OCI-M2 (cell line): ENCODE data around the gene SUMF1.

Experiments
- DNase-seq: peaks from one replicate; lab custom pipeline; 2025; ENCODE audit not compliant: unreplicated experiment; lab: John Stamatoyannopoulos, UW

Gene SUMF1

DNA sequence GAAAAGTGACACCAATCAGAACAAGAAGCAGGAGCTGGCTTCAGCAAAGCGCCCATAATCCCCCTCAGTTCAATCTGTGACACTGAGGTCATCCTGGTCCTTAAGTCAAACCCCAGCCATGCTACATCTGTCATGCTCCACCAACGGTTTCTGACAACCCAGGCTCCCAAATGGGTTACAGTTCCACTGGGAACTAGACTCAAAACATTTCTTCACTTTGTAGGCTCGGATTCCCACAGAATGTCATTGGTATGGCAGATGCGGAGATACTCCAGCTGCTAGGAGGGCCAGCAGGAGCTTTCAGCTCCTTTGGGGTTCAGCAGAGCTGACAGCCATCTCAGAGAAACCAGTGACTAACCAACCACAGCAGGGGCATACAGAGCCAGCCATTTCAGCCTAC, 48.9 kb downstream of the SUMF1 start:
- no peak for DNase-seq

DNA sequence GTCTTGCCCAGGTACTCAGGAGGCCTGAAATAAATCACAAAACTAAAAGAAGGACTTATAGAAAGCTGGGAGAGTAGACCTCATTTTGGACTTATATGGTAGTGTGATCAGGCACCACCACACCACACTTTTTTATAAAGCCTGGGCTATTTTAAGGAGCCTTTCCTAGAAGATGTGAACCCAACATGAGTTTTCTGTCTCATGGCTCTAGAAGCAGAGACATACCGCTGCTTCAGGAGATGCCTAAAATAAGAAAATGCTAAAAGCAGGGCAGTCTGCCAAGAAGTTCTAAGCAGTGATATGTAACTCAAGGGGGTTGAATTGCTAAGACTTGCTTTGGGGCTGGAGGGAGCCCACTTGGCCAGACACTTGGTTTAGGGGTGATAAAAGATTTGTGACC, 49.6 kb downstream of the SUMF1 start:
- no peak for DNase-seq

DNA sequence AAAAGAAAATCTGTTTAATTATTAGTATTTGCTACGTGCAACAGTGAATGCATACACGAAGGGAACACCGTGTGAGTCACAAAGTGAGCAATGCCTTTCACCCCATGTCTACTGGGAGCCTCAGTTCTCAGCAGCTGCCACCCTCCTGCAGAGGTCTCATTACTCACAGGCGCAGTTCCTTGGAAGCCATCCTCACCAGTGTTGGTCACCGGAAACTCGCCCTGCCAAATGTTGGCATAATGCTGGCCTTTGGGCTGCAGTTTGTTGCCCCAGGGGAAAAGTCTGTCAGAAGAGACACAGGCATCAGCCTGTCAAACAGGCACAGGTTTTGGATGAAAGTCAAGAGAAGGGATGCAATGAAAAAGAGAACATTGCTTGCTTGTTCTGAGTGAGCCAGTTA, 50.1 kb downstream of the SUMF1 start:
- no peak for DNase-seq

DNA sequence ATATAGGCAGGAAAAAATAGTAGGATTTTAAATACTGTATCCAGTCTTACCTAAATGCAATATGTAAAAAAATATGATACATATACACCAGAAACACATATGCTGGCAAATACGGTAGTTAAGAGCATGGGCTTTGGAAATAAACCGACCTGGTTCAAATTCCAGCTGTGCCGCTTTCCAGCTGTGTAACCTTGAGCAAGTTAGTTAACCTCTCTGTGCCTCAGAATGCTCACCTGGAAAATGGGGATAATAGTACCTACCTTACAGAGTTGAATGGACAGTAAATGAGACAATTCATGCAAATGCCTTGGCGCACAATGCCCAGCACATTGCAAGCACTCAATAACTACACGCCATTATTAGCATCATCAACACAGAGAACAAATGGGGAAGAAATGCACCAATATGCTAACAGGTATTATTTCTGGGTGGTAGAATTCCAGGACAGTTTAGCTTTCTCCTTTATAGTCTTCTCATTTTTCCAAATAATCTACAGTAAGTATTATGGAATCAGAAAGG, 50.6 kb downstream of the SUMF1 start:
- DNase-seq: no peak

DNA sequence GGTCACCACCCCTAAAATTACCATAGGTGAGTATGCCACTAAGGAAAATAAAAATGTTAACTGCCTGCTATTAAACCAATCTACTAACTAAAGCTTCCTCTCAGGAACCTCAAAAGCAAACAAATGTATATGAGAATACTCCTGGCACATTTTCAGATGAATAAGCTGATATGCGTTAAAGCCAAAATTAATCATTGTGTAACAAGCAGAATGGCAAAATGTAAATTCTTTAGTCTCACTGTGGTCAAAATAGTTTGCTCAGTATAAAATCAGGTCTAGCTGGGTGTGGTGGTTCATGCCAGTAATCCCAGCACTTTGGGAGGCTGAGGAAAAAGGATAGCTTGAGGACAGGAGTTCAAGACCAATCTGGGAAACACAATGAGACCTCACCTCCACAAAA, 53.6 kb downstream of the SUMF1 start:
- no peak for DNase-seq

DNA sequence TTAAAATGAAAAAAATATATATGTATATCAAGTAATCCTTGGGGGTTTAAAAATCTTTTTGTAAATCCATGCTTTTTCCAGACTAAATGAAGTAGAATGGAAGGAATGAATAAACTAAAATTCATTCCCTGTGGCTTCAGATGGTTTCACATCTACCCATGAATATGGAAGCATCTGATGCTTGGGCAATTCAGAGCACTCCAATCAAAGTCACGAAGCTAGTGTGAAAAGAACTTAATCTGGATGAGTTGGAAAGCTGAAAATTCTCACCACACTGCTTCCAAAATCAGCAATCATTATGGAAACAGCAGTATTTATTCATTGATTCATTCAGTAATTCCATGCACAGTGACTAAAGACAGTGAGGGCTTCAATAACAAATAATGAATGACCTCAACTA, 55.2 kb downstream of the SUMF1 start:
- DNase-seq: no peak

DNA sequence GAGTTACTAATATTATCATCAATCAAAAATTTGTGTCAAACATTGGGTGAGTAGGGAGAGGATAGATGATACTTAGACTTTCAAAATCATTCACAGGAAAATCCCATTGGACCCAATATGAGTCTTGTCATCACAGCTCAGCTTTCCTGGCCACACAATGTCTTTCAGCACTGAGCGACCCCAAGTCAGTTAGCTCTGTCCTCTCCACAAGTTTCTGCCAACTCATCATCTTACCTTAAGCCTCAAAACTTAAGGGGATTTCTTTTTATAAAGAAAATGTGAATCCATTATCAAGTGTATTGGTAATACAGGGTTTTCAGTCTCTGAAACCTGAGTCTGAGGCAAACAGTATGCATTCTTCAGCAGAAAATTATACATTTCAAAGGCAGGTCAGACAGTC, 55.8 kb downstream of the SUMF1 start:
- DNase-seq: no peak

DNA sequence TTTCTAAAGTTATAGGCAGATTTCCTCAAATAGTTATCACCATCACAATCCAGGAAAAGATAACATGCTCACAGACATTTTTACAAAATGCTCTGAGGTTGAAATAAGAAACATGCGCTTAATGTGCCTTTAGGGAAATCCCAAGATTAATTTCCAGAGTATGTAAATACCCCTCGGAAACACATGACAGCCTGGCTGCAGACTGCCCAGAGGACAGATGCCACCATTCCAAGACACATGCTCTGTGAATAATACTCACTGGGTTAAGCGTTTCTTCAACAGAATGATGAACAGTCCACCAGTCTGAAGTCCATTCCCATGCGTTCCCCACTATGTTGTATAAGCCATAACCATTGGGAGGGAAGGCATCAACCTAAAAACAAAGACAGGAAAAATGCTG, 56.5 kb downstream of the SUMF1 start:
- no peak for DNase-seq

DNA sequence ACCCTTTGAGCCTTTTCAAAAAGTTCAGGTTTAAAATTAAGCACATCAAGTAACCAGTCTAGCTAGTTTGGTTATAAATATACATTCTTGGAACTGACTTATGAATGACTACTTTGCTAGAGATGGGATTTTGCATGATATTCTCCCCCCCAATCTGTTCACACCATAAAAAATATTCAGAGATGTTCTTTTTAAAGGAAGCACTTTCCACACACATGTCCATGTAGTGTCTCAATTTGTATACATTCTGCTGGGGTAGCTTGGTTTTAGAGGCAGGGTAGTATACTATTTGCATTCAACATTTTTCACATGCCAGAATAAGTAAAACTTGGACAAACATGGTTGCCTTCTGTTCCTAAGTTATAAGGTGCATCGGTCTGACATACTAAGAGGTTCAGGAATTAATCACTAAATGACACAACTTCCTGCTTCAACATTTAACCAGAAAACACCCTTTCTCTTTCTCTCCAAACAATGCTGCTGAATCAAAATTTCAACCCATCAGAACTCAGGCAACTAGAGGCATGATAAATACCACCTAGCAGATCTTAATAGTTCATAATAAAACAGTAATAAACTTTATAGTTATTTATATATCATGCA, 57.0 kb downstream of the SUMF1 start:
- no peak for DNase-seq

DNA sequence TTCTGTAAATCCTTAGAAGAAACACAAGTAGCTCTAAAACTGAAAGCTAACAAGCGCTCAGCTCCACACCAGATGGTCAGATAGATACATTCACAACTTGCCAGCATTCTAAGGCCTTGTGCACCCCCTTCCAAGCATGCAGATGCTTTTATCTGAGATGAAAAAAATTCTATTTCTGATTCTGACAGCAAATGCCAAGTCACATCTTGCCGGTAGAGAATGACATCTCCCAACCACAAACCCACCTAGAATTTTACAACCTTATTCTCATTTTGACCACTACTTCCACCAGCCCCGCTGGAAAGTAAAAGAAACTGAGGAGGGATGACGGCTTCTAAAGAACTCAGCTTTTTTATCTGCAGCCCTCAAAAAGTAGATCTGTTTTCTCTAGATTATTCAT, 57.7 kb downstream of the SUMF1 start:
- no peak for DNase-seq

DNA sequence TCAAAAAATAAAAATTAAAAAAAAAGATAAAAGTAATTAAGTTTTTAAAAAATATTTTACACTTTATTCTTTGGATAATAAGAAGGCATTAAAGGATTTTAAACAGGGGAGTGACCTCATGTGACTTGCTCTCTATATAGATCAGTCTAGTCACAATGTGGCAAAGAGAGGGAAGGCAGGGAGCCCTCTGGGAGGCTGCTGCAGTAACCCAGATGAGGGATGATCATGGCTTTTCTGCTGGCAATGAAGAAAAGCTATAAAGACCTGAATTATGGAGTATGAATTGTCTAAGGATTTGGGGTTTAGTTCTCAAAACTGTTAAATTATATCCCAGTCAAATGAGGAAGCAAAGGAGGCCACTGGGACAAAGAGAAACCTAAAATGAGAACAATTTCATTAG, 58.1 kb downstream of the SUMF1 start:
- no peak for DNase-seq

DNA sequence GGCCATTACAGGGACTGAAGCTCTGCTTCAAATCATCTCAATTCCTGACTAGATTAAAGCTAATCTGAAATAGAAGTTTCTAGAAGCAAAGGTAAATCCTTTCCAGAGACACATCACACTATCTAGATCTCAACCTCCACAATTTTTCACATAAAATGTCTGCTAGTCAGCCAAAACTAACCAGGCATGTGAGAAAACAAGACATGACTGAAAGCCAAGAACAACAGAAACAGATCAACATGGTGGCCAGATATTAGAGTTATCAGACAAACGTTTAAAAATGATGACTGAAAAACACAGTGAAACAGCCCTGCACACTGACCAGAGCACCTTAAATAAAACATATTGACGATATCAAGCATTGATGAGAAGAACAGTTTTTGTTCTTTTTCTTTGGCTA, 59.1 kb downstream of the SUMF1 start:
- DNase-seq: no peak

DNA sequence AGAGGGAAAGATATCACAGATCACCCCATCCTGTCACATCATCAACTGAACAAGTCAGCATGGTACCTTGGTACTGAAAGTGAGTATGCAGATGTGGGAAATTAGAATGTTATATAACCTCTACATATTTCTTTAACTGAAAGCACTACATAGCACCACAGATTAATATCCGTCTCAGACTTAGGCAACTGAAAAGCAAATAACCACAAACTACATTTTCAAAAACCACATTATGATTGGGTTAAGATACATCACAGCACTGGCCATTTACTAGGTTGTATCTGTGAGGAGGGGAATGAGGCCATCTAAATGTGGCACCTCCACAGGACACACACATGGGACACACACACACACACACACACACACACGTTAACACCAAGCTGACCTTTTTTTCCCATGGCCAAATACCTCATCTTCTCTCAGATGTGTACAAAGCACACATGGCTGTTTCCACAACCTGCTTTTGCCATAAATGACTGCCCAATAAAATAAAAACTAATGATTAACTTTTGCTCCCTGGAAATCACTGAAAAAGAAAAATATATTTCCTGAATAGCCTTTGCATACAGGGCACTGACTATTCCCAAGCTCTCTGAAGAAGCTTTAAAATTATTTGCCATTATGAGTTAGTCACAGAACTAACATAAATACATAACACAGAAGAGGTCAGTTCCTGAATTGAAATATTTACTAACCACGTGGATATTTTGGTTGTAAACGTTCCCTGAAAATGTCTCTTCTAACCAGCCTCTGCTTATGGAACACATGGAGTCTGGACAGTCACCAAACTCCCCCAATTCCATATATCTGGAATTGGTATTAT, 60.1 kb downstream of the SUMF1 start:
- no peak for DNase-seq

DNA sequence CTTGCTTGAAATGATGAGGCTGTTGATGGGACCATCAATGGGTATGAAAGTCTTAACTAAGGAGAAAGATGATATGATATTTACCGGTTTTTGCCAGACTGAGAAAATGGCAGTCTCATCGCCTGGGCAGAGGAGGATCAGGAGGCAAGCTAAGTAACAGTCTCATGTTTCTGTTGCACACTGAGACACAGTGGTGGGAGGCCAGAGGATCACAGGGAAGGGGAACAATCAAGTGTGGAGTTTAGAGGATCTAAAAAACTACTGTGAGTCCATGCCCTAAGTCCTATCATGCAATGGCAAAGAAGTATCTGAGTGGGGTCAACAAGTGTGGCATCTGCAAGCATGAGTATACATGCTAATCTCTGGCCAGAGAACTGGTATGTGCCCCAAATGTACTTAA, 62.2 kb downstream of the SUMF1 start:
- no peak for DNase-seq

DNA sequence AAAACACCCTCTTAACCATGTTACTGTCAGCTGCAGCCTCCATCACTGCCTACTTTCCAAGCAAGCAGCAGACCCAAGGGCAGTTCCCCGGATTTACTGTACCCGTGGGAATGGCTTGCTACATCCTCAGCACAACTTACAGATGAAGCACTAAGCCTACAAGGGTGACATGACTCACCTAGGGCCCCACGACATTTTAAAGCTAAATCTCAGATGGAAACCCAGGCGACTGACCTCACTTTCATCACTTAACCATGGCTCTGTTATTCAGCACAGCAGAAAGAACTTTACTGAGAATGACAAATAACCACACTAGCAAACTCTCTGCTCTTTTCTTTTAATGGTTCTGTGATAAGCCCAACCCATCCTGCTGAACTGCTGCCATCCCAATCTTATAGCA, 65.6 kb downstream of the SUMF1 start:
- no peak for DNase-seq

DNA sequence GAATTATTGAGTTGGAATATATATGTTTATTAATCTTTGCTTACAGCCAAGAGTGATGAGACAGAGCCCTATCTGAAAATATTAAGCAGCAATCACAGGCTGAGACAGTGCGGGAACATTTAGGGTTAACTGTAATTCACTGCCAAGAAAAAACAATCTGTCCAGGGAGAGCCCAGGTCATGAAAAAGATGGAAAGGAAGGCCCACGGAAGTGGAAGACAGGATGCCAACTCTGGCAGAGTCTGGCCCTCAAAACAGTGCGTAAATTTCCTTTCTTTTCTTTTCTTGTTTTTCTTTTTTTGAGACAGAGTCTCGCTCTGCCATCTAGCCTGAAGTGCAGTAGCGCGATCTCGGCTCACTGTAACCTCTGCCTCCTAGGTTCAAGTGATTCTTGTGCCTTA, 67.6 kb downstream of the SUMF1 start:
- DNase-seq: no peak

DNA sequence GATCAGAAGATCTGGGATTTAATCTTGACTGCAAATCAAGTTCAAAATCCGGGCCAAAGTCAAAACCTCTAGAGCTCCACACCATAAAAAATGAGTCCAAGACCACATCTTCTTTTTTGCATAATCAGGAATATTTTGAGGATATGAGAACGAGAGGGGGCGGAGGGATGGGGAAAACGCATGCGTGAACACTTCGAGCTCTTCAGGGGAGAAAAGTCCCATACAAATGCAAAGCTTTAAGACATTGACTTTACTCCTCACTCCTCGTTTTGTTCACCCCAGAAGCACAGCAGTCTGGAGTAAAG, 68.2 kb downstream of the SUMF1 start:
- DNase-seq: no peak

DNA sequence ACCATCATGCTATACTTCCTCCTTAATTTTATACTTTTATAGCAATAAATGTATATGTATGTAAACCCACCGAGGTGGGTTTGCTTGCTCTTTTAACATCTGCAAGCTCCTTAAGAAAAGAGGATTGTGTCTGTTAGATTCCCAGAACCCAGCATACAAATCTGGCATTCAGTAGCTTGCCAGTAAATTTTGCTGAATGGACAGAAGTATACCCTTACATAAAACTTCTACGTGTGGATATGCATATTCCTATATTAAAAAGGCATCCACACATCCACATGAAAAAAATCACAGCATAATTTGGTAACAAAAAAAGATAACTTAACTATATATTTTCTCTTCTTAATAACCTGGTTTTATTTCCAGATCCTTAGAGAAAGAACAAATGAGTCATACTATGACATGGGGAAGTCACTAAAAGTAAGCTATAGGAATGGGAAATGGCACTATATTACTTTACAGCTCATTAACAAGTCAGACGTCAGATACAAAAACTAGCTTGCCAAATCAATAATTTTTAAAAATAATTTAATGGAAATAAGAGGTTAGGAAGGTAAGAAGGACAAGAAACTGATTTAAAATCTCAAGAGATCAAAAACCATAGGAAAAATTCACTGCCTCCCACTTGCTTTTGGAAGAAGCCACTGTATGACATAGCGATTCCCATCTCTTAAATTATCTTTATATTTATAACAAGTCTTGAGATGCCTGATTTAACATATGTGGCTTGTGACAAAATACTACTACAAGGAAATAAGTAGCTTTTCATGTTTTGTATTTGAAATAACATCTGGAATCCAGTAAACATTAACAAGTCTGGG, 68.7 kb downstream of the SUMF1 start:
- no peak for DNase-seq

DNA sequence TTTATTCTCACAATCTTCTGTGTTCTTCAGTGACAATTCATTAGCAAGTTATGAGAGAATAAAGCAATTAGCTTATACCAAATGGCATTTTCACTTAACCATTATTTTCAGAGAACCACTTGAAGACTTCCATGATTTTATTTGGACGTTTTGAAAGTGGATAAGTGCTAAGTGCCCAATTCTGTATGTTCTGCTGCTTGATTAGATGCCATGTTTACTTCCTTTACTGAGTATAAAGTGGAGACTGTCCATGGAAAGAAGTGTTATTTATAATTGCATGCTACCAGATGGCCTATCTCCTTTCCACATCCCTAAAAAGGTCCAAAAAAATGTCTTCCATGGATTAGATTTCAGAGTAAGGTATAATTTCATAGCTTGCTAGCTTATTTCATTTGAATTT, 69.6 kb downstream of the SUMF1 start:
- no peak for DNase-seq

DNA sequence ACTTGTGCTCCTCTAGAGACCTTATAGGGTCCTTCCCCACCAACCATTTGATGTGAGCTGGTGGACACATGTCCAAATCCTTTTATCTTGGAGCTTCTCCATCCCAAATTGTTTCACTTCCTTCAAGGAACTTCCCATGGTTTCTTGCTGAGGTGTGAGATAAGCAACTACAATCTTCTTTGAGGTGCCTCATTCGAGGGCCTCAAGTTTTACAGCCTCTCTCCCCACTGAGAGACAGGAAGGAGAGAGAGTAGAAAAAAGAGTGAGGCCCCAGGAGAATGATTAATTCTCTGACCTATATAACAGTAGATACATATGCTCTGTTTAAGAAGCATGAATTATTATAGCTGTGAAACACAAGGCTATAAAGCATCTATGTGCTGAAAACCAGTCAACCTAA, 70.5 kb downstream of the SUMF1 start:
- DNase-seq: no peak

DNA sequence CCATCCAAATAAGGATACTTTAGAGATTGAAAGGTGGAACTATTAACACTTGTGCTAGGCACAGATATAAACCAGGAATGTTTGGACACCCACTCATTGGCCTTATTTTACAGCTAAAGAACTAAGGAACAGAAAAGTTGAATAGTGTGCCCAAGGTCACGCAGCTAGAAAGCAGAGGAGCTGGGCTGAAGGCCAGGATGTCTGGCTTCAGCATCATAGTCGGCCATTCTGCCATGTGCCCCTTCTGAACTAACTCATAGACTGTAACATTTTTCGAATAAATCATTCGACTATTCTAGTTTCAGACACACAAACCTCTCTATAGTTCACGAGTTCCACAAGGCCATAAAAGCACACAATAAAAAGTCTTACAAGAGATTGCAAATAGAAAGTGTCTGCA, 71.1 kb downstream of the SUMF1 start:
- no peak for DNase-seq

DNA sequence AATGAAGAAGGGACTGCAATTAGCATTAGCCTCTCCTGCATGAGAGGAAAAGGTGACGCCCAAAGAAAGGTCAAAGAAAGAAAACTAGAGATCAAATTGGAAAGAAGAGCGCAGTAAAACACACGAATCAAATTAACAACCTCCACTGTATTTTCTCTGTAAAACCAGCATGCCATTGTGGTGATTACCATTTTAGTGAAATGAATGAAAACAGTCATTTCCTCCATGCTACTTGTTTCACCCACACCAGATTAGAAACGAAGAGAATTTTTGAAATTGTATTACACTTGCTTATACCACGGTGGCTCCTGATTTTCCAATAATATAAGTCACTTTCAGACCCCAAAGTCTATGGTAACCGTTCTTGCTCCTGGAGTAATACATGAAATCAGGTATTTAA, 71.6 kb downstream of the SUMF1 start:
- DNase-seq: no peak
